Body of pancreas (tissue), 4 donors: ENCODE results near the gene ZNF26.

Experiments used
- CTCF ChIP-seq, 7 experiments: fragments of 450-650 bp in 4 of 7; fragments of 200-600 bp in 3 of 7; sonication (generic) in 3 of 7; IDR thresholded peaks; one replicate each; pipeline ENCODE4 v1.5.1; 2016 to 2019; ENCODE audit warnings: antibody characterized with exemption in 7 of 7
- POLR2A ChIP-seq, 3 donors: fragments of 450-650 bp; IDR thresholded peaks; one replicate each; pipeline ENCODE4 v1.6.1; 2016; ENCODE audit warnings: antibody characterized with exemption in 3 of 3, mild to moderate bottlenecking in 2 of 3

GRCh38 chr12:133061954-133062353, 75.8 kb downstream of the ZNF26 start:
- TF ChIP-seq POLR2A (IDR thresholded peaks at IDR 0.05) (no peak), CTCF (IDR thresholded peaks at IDR 0.05) (no peak)
